Stomach (tissue), 4 donors: ENCODE results near the gene C17orf67.

ENCODE experiments used
- CTCF ChIP-seq, 7 experiments: fragments of 450-650 bp in 4 of 7; fragments of 200-600 bp in 3 of 7; sonication (generic) in 3 of 7; IDR thresholded peaks; one replicate each; pipeline ENCODE4 v1.5.1; 2016 to 2019; ENCODE audit warnings: antibody characterized with exemption in 7 of 7, control low read depth in 2 of 7, mild to moderate bottlenecking in 1 of 7
- EP300 ChIP-seq: sonication (generic); formaldehyde crosslinking; IDR thresholded peaks from one replicate; pipeline ENCODE4 v1.6.1; 2017; ENCODE audit warnings: antibody characterized with exemption
- POLR2A ChIP-seq, 4 donors: fragments of 450-650 bp; IDR thresholded peaks; one replicate each; pipeline ENCODE4 v1.6.1; 2016; ENCODE audit warnings: antibody characterized with exemption in 4 of 4, control low read depth in 2 of 4, mild to moderate bottlenecking in 1 of 4, moderate library complexity in 1 of 4
- POLR2AphosphoS5 ChIP-seq, 3 donors: sonication (generic); formaldehyde crosslinking; IDR thresholded peaks; one replicate each; pipeline ENCODE4 v1.6.1; 2016; ENCODE audit warnings: antibody characterized with exemption in 3 of 3

GRCh38 chr17:56785997-56786680, 47.6 kb downstream of the C17orf67 start:
- no peak for TF ChIP-seq CTCF (IDR thresholded peaks at IDR 0.05)
- no peak for TF ChIP-seq POLR2A (IDR thresholded peaks at IDR 0.05)
- TF ChIP-seq POLR2AphosphoS5 (IDR thresholded peaks at IDR 0.05): no peak
- no peak for TF ChIP-seq EP300
